Measurements from ENCODE around the gene DPAGT1. TPM values are rescaled to one million over a fixed set of nuclear protein-coding genes. Genes with fewer than 3 reads are reported as not detected.

The DPAGT1 gene
- total RNA-seq, 2 donors from 2014 or later, result 49.4 to 51.9 TPM

GRCh38 chr11:119120639-119121007 lies 19.0 kb upstream of the DPAGT1 start:
- H3K36me3 ChIP-seq (ENCODE audit: control insufficient read depth, insufficient read depth, low read length), result peaks cover 19% of the 10 kb centered on the region
- Mint-ChIP-seq H3K27me3 (ENCODE audit: insufficient read depth) (no peaks in the 10 kb centered on the region), H3K36me3 (ENCODE audit: low read depth) (peaks cover 11% of the 10 kb centered on the region), H3K27ac (peak overlapping the region; percentile 78), H3K9me3 (no peaks in the 10 kb centered on the region), H3K4me1 (peaks cover 18% of the 10 kb centered on the region), H3K4me3 (peak overlapping the region; percentile 91)
- DNase-seq, result no peak
- 65 to 72% methylated on average over 5 of the region's 5 CpGs for WGBS, 2 experiments (ENCODE audit: insufficient coverage in 1 of 2, insufficient read length in 1 of 2)
- H3K9ac ChIP-seq (ENCODE audit: extremely low read depth, low read length, poor library complexity, severe bottlenecking), result peak overlapping the region; percentile 59
- H3K4me1 ChIP-seq (ENCODE audit: control insufficient read depth, insufficient read depth, low read length), result no peaks in the 10 kb centered on the region
- no peak overlapping the region for H3K27ac ChIP-seq (ENCODE audit: low read depth, low read length)
- peak overlapping the region; percentile 94 for H3K4me3 ChIP-seq (ENCODE audit: low read length)
- no peaks in the 10 kb centered on the region for H3K27me3 ChIP-seq (ENCODE audit: control insufficient read depth, insufficient read depth, low read length, poor library complexity, severe bottlenecking)
- H3K9me3 ChIP-seq (ENCODE audit: control insufficient read depth, low read length), result no peaks in the 10 kb centered on the region
- no peak for TF ChIP-seq CTCF (conservative IDR thresholded peaks at IDR 0.05)

- Histone ChIP-seq H3K9ac (ENCODE audit: extremely low read depth, low read length, poor library complexity, severe bottlenecking) (no peak overlapping the region), H3K27me3 (ENCODE audit: control insufficient read depth, insufficient read depth, low read length, poor library complexity, severe bottlenecking) (no peaks in the 10 kb centered on the region), H3K36me3 (ENCODE audit: control insufficient read depth, insufficient read depth, low read length) (peaks cover 5% of the 10 kb centered on the region), H3K4me3 (ENCODE audit: low read length) (no peak overlapping the region), H3K9me3 (ENCODE audit: control insufficient read depth, low read length) (no peaks in the 10 kb centered on the region), H3K4me1 (ENCODE audit: control insufficient read depth, insufficient read depth, low read length) (no peaks in the 10 kb centered on the region), H3K27ac (ENCODE audit: low read depth, low read length) (no peak overlapping the region)
- Mint-ChIP-seq H3K9me3 (no peaks in the 10 kb centered on the region), H3K27ac (no peak overlapping the region), H3K4me1 (peaks cover 18% of the 10 kb centered on the region), H3K27me3 (ENCODE audit: insufficient read depth) (no peaks in the 10 kb centered on the region), H3K36me3 (ENCODE audit: low read depth) (peaks cover 9% of the 10 kb centered on the region), H3K4me3 (no peak overlapping the region)
- no peak for DNase-seq
- no CpG with 5 or more reads among the region's 1 CpG for WGBS, 2 experiments (ENCODE audit: insufficient coverage in 1 of 2, insufficient read length in 1 of 2)
- no peak for TF ChIP-seq CTCF (conservative IDR thresholded peaks at IDR 0.05)
Measured at GRCh38 chr11:119118946-119119345, 17.3 kb upstream of the DPAGT1 start.

DNA sequence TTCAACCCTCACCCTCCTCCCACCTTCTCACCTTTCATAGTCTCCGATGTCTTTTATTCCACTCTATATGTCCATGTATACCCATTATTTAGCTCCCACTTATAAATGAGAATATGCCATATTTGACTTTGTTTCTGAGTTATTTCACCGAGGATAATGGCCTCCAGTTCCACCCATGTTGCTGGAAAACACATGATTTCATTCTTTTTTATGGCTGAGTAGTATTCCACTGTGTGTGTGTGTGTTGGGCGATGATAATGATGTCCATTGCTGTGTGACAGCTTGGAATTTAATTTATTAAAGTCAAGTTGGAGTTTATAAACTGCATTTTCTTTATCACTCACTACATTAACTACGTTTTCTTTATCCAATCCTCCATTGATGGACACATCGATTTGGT lies 16.6 kb upstream of the DPAGT1 start:
- no peaks in the 10 kb centered on the region for H3K9me3 Mint-ChIP-seq
- no peaks in the 10 kb centered on the region for H3K27me3 Mint-ChIP-seq (ENCODE audit: insufficient read depth)
- no peaks in the 10 kb centered on the region for H3K4me1 ChIP-seq (ENCODE audit: control insufficient read depth, insufficient read depth, low read length)
- no peak overlapping the region for H3K9ac ChIP-seq (ENCODE audit: extremely low read depth, low read length, poor library complexity, severe bottlenecking)
- DNase-seq, result no peak
- peaks cover 7% of the 10 kb centered on the region for H3K36me3 Mint-ChIP-seq (ENCODE audit: low read depth)
- no peaks in the 10 kb centered on the region for H3K27me3 ChIP-seq (ENCODE audit: control insufficient read depth, insufficient read depth, low read length, poor library complexity, severe bottlenecking)
- peaks cover 18% of the 10 kb centered on the region for H3K4me1 Mint-ChIP-seq
- no peak overlapping the region for H3K4me3 Mint-ChIP-seq
- no peak for TF ChIP-seq CTCF (conservative IDR thresholded peaks at IDR 0.05)
- WGBS, 2 experiments (ENCODE audit: insufficient coverage in 1 of 2, insufficient read length in 1 of 2), result 83 to 90% methylated on average over 2 to 3 of the region's 5 CpGs
- H3K9me3 ChIP-seq (ENCODE audit: control insufficient read depth, low read length), result no peaks in the 10 kb centered on the region
- H3K4me3 ChIP-seq (ENCODE audit: low read length), result no peak overlapping the region
- no peak overlapping the region for H3K27ac Mint-ChIP-seq
- no peak overlapping the region for H3K27ac ChIP-seq (ENCODE audit: low read depth, low read length)
- H3K36me3 ChIP-seq (ENCODE audit: control insufficient read depth, insufficient read depth, low read length), result no peaks in the 10 kb centered on the region
